GM10266 (cell line): Measurements from ENCODE around the gene ASIC2.

ENCODE experiments used
- DNase-seq: peaks from one replicate; pipeline ENCODE4 v3.0.0; 2012; ENCODE audit errors: extremely low spot score
- CTCF ChIP-seq: IDR thresholded peaks from 2 replicates; pipeline ENCODE4 v1.5.1; 2012; ENCODE audit warnings: mild to moderate bottlenecking, low read depth; ENCODE audit not compliant: control insufficient read depth, insufficient read depth; ENCODE audit errors: missing control alignments

Gene ASIC2

GRCh38 chr17:33273743-33274410 lies 19.2 kb downstream of the ASIC2 start:
- DNase-seq, result no peak
- TF ChIP-seq CTCF, result no peak

GRCh38 chr17:33273271-33273670 lies 19.8 kb downstream of the ASIC2 start:
- no peak for TF ChIP-seq CTCF
- DNase-seq, result no peak

GRCh38 chr17:33272438-33272837 lies 20.7 kb downstream of the ASIC2 start:
- TF ChIP-seq CTCF, result no peak
- DNase-seq, result no peak

- no peak for TF ChIP-seq CTCF
- no peak for DNase-seq
Observed at GRCh38 chr17:33269337-33270060, 23.6 kb downstream of the ASIC2 start.

- TF ChIP-seq CTCF, result no peak
- DNase-seq, result no peak
Observed at GRCh38 chr17:33267851-33268548, 25.1 kb downstream of the ASIC2 start.

GRCh38 chr17:33267271-33267790 lies 25.8 kb downstream of the ASIC2 start:
- TF ChIP-seq CTCF, result no peak
- no peak for DNase-seq
